Frontal cortex (tissue), 4 donors: ENCODE data around the gene GOLGA8R. TPM values are rescaled to one million over a fixed set of nuclear protein-coding genes. Genes with fewer than 3 reads are reported as not detected.
"Not testable (repeated sequence)": the region's sequence is repeated elsewhere in the genome, so short reads cannot be mapped to it uniquely, and the experiment has no call there.

ENCODE experiments used
- DNase-seq, 2 donors: peaks; one replicate each; pipeline ENCODE4 v3.0.0; 2012; ENCODE audit warnings: low spot score in 2 of 2
- FAIRE-seq: peaks from 2 replicates; lab custom pipeline; 2012; peaks lifted over from hg19 to GRCh38; lab: Jason Lieb, UNC
- small RNA-seq: library from RNA; depleted of rRNA; stranded (forward); fragments of <200 nt; gene quantifications from one replicate; pipeline ENCODE3, GENCODE V24; 2014
- total RNA-seq: library from RNA; depleted of rRNA; stranded (reverse); fragments of >200 nt; gene quantifications from one replicate; pipeline ENCODE4 v1.2.3, GENCODE V29; 2014
- donor health status: control.
- donor health status: control.
- donor health status: control.

GOLGA8R gene
- total RNA-seq, 1 donor from 2014 or later, result 0.82 TPM

DNA sequence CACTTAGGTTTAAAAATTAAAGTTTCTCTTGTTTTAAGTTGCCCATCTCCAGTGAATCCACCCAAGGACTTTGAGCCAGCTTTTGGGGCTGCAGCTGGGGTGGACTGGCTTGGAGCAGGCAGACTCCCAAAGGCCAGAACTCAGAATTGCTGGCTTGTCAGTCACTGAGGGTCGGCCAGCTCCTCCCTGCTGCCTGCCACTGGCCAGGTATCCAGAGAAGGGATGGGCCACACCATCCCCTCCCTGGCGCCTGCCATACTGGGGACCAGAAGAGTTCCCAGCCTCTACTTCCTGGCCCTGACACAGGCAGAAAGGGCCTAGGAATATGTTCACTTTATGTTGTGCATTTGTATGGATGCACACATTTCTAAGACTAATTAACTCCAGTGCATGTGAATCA, 53.1 kb downstream of the GOLGA8R start:
- DNase-seq, FAIRE-seq: not testable (repeated sequence)

DNA sequence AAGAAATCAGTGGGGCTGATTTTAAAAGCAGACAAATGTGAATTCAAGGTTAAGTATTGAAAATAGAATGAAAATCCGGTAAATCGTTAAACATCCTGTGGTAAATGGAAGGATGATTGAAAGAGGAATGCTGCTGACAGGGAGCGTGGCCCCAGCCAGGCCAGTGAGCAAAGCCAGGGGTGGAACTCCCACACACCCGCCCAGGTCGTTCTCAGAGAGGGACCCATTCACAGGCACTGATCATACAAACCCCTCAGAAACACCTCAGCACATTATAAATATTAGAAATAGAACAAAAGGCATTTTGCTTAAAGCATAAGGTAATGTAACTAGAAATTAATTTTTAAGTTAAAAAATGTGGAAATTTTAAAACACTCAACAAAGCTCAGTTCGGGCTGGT, 59.0 kb downstream of the GOLGA8R start:
- not testable (repeated sequence) for FAIRE-seq

More for the DNA sequence above, 59.0 kb downstream of the GOLGA8R start:
- not testable (repeated sequence) for DNase-seq

Small RNA genes lying within 50 kb of the gene (small RNA-seq; reads per million reads assigned to genes)
- gene AC019322.2, result not detected
- gene RF00019, result not detected
- not detected for gene RF00096
- not detected for gene RN7SL196P

Other genes with a start within 250 kb of the GOLGA8R start
- 2.0 TPM for gene CHRFAM7A, start 20.7 kb downstream of the GOLGA8R start, total RNA-seq
- not detected for gene GOLGA8Q, start 137.8 kb upstream of the GOLGA8R start, total RNA-seq
- 0.41 TPM for gene GOLGA8H, start 189.8 kb upstream of the GOLGA8R start, total RNA-seq